Measurements from ENCODE around the gene TMEM120B.
"Not testable (repeated sequence)": the region's sequence is repeated elsewhere in the genome, so short reads cannot be mapped to it uniquely, and the experiment has no call there.

Gene TMEM120B

GRCh38 chr12:121713793-121714192 is 1.2 kb downstream of the TMEM120B start:
- in situ Hi-C loops (cut with HindIII; ENCODE audit: low pct_unique_long_range_greater_than_20kb, low sequenced_read_pairs) = no loop called here
- TF ChIP-seq JUND (IDR thresholded peaks at IDR 0.05; ENCODE audit: low read depth) = no peak
- DNase-seq (ENCODE audit: low read depth in 1 of 2, low spot score in 1 of 2) = no peak

GRCh38 chr12:121715055-121715454 is 2.5 kb downstream of the TMEM120B start:
- DNase-seq (ENCODE audit: low read depth in 1 of 2, low spot score in 1 of 2); in situ Hi-C loops (cut with HindIII; ENCODE audit: low pct_unique_long_range_greater_than_20kb, low sequenced_read_pairs): not testable (repeated sequence)

GRCh38 chr12:121715862-121716435 is 3.4 kb downstream of the TMEM120B start:
- in situ Hi-C loops (cut with HindIII; ENCODE audit: low pct_unique_long_range_greater_than_20kb, low sequenced_read_pairs) = no loop called here

GRCh38 chr12:121717041-121717699 is 4.6 kb downstream of the TMEM120B start:
- TF ChIP-seq JUND (IDR thresholded peaks at IDR 0.05; ENCODE audit: low read depth) = no peak
- in situ Hi-C loops (cut with HindIII; ENCODE audit: low pct_unique_long_range_greater_than_20kb, low sequenced_read_pairs) = no loop called here
- no peak for DNase-seq (ENCODE audit: low read depth in 1 of 2, low spot score in 1 of 2)

More at GRCh38 chr12:121715862-121716435, 3.4 kb downstream of the TMEM120B start:
- no peak for DNase-seq (ENCODE audit: low read depth in 1 of 2, low spot score in 1 of 2)
- no peak for TF ChIP-seq JUND (IDR thresholded peaks at IDR 0.05; ENCODE audit: low read depth)

- TF ChIP-seq JUND (IDR thresholded peaks at IDR 0.05; ENCODE audit: low read depth) = no peak
- DNase-seq (ENCODE audit: low read depth in 1 of 2, low spot score in 1 of 2) = no peak
- in situ Hi-C loops (cut with HindIII; ENCODE audit: low pct_unique_long_range_greater_than_20kb, low sequenced_read_pairs) = no loop called here
These were observed 6.2 kb downstream of the TMEM120B start for GRCh38 chr12:121718653-121719239.

- no peak for DNase-seq (ENCODE audit: low read depth in 1 of 2, low spot score in 1 of 2)
- in situ Hi-C loops (cut with HindIII; ENCODE audit: low pct_unique_long_range_greater_than_20kb, low sequenced_read_pairs) = no loop called here
- TF ChIP-seq JUND (IDR thresholded peaks at IDR 0.05; ENCODE audit: low read depth) = no peak
These were observed 7.4 kb downstream of the TMEM120B start for GRCh38 chr12:121719926-121720414.

GRCh38 chr12:121720762-121721161 is 8.2 kb downstream of the TMEM120B start:
- TF ChIP-seq JUND (IDR thresholded peaks at IDR 0.05; ENCODE audit: low read depth) = no peak
- in situ Hi-C loops (cut with HindIII; ENCODE audit: low pct_unique_long_range_greater_than_20kb, low sequenced_read_pairs) = no loop called here
- no peak for DNase-seq (ENCODE audit: low read depth in 1 of 2, low spot score in 1 of 2)

GRCh38 chr12:121722511-121722910 is 10.0 kb downstream of the TMEM120B start:
- in situ Hi-C loops (cut with HindIII; ENCODE audit: low pct_unique_long_range_greater_than_20kb, low sequenced_read_pairs) = no loop called here
- TF ChIP-seq JUND (IDR thresholded peaks at IDR 0.05; ENCODE audit: low read depth) = no peak
- DNase-seq (ENCODE audit: low read depth in 1 of 2, low spot score in 1 of 2) = no peak

GRCh38 chr12:121723200-121723599 is 10.6 kb downstream of the TMEM120B start:
- no peak for DNase-seq (ENCODE audit: low read depth in 1 of 2, low spot score in 1 of 2)
- in situ Hi-C loops (cut with HindIII; ENCODE audit: low pct_unique_long_range_greater_than_20kb, low sequenced_read_pairs) = no loop called here
- no peak for TF ChIP-seq JUND (IDR thresholded peaks at IDR 0.05; ENCODE audit: low read depth)

- DNase-seq (ENCODE audit: low read depth in 1 of 2, low spot score in 1 of 2) = no peak
- in situ Hi-C loops (cut with HindIII; ENCODE audit: low pct_unique_long_range_greater_than_20kb, low sequenced_read_pairs) = no loop called here
- no peak for TF ChIP-seq JUND (IDR thresholded peaks at IDR 0.05; ENCODE audit: low read depth)
These were observed 12.4 kb downstream of the TMEM120B start for GRCh38 chr12:121724925-121725324.

- in situ Hi-C loops (cut with HindIII; ENCODE audit: low pct_unique_long_range_greater_than_20kb, low sequenced_read_pairs) = no loop called here
These were observed 12.9 kb downstream of the TMEM120B start for GRCh38 chr12:121725423-121725822.

GRCh38 chr12:121729021-121729420 is 16.5 kb downstream of the TMEM120B start:
- DNase-seq (ENCODE audit: low read depth in 1 of 2, low spot score in 1 of 2) = no peak

More at GRCh38 chr12:121725423-121725822, 12.9 kb downstream of the TMEM120B start:
- DNase-seq (ENCODE audit: low read depth in 1 of 2, low spot score in 1 of 2) = no peak
- TF ChIP-seq JUND (IDR thresholded peaks at IDR 0.05; ENCODE audit: low read depth) = no peak

GRCh38 chr12:121731473-121731872 is 18.9 kb downstream of the TMEM120B start:
- in situ Hi-C loops (cut with HindIII; ENCODE audit: low pct_unique_long_range_greater_than_20kb, low sequenced_read_pairs) = no loop called here

More at GRCh38 chr12:121729021-121729420, 16.5 kb downstream of the TMEM120B start:
- TF ChIP-seq JUND (IDR thresholded peaks at IDR 0.05; ENCODE audit: low read depth) = no peak
- in situ Hi-C loops (cut with HindIII; ENCODE audit: low pct_unique_long_range_greater_than_20kb, low sequenced_read_pairs) = no loop called here

More at GRCh38 chr12:121731473-121731872, 18.9 kb downstream of the TMEM120B start:
- DNase-seq (ENCODE audit: low read depth in 1 of 2, low spot score in 1 of 2) = no peak
- no peak for TF ChIP-seq JUND (IDR thresholded peaks at IDR 0.05; ENCODE audit: low read depth)
